K562 (cell line): ENCODE measurements around the gene AGPAT1. TPM values are rescaled to one million over a fixed set of nuclear protein-coding genes. Genes with fewer than 3 reads are reported as not detected.

Experiments
- AFF4 ChIP-seq: sonication (generic); formaldehyde crosslinking; IDR thresholded peaks from 2 replicates; pipeline ENCODE4 v1.8.0; 2023; ENCODE audit warnings: mild to moderate bottlenecking, missing genetic modification reagents
- ATF2 ChIP-seq: sonication (generic); formaldehyde crosslinking; IDR thresholded peaks from 2 replicates; pipeline ENCODE4 v1.8.1; 2022; ENCODE audit warnings: missing genetic modification reagents
- CBX2 ChIP-seq: fragments of 200-600 bp; sonication (generic); IDR thresholded peaks from one replicate; pipeline ENCODE4 v1.6.1; 2012; ENCODE audit warnings: mild to moderate bottlenecking, low read length, inconsistent platforms; ENCODE audit not compliant: insufficient read depth, poor library complexity, severe bottlenecking
- GATAD2B ChIP-seq: fragments of 450-650 bp; IDR thresholded peaks from 2 replicates; pipeline ENCODE4 v1.6.1; 2017; ENCODE audit warnings: mild to moderate bottlenecking, borderline replicate concordance
- HDAC3 ChIP-seq: fragments of 450-650 bp; IDR thresholded peaks from 2 replicates; pipeline ENCODE4 v1.6.1; 2018; ENCODE audit warnings: borderline replicate concordance, mild to moderate bottlenecking, moderate library complexity; ENCODE audit not compliant: partially characterized antibody
- HNRNPL ChIP-seq: fragments of 200-400 bp; formaldehyde crosslinking; IDR thresholded peaks from 2 replicates; pipeline ENCODE4 v1.6.1; 2017; ENCODE audit warnings: low read depth, mild to moderate bottlenecking, low read length
- KLF16 ChIP-seq: IDR thresholded peaks from 2 replicates; pipeline ENCODE4 v1.6.1; 2016; ENCODE audit warnings: antibody characterized with exemption
- PURB ChIP-seq: sonication (generic); formaldehyde crosslinking; IDR thresholded peaks from 2 replicates; pipeline ENCODE4 v1.9.0; 2021; ENCODE audit warnings: low read depth, mild to moderate bottlenecking, missing genetic modification reagents
- SAFB ChIP-seq: fragments of 200-400 bp; formaldehyde crosslinking; IDR thresholded peaks from 2 replicates; pipeline ENCODE4 v1.6.1; 2017; ENCODE audit warnings: low read depth, low read length, borderline replicate concordance
- TGIF2 ChIP-seq: sonication (generic); formaldehyde crosslinking; IDR thresholded peaks from 2 replicates; pipeline ENCODE4 v1.8.1; 2022; ENCODE audit warnings: mild to moderate bottlenecking, missing genetic modification reagents, moderate library complexity
- ZNF239 ChIP-seq: fragments of 250-450 bp; sonication (Bioruptor Pico); IDR thresholded peaks from 2 replicates; pipeline ENCODE4 v1.4.0; 2020; ENCODE audit warnings: mild to moderate bottlenecking
- ZNF354B ChIP-seq: fragments of 250-450 bp; sonication (Bioruptor Pico); IDR thresholded peaks from 2 replicates; pipeline ENCODE4 v1.4.0; 2020
- ZNF444 ChIP-seq: fragments of 250-450 bp; sonication (Bioruptor Pico); IDR thresholded peaks from 2 replicates; pipeline ENCODE4 v1.4.0; 2020; ENCODE audit warnings: mild to moderate bottlenecking, moderate library complexity
- polyA plus RNA-seq, 8 experiments: library from polyadenylated mRNA; depleted of rRNA in 4 of 8; stranded (reverse) in 5 of 8; unstranded in 3 of 8; fragments of >200 nt; fragmentation: Nextera tagmentation in 2 of 8; fragmentation: Illumina TruSeq in 1 of 8; extraction: Ambion mirVana in 2 of 8; extraction: Trizol in 1 of 8; gene quantifications; 2 replicates each; pipeline versions ENCODE4 v1.2.1 to v1.2.3, GENCODE V29; 2011 to 2014; ENCODE audit warnings: inconsistent platforms in 1 of 8, missing spikeins in 1 of 8
- total RNA-seq, 7 experiments: library from RNA; depleted of rRNA in 6 of 7; stranded (reverse); fragments of >200 nt in 6 of 7; fragmentation: Illumina TruSeq in 2 of 7; extraction: Trizol in 2 of 7; gene quantifications; 2 replicates each; pipeline versions ENCODE4 v1.2.1 to v1.2.3, GENCODE V29; 2011 to 2021; ENCODE audit warnings: low replicate concordance in 1 of 7
- TF ChIP-seq, protein P1 (sequence below): sonication (generic); formaldehyde crosslinking; IDR thresholded peaks from 2 replicates; pipeline ENCODE4 v1.8.1; 2023; ENCODE audit warnings: mild to moderate bottlenecking, missing genetic modification reagents
- TF ChIP-seq, protein P2 (sequence below): fragments of 250-450 bp; sonication (Bioruptor Pico); IDR thresholded peaks from 2 replicates; pipeline ENCODE4 v1.8.0; 2021; ENCODE audit warnings: borderline replicate concordance, mild to moderate bottlenecking, moderate library complexity; ENCODE audit not compliant: poor library complexity, severe bottlenecking
- TF ChIP-seq, protein P3 (sequence below): fragments of 250-450 bp; sonication (Bioruptor Pico); IDR thresholded peaks from 2 replicates; pipeline ENCODE4 v1.4.0; 2020; ENCODE audit warnings: mild to moderate bottlenecking, moderate library complexity

AGPAT1 gene
- total and polyA plus RNA-seq, 9 of the 15 experiments (the other 6 are each of a cell fraction or from before 2014, with no cell fraction given) = 37.9 to 176 (median 69.4) TPM

GRCh38 chr6:32177788-32178546 lies 2.1 kb upstream of the AGPAT1 start, which contains the start of gene RNF5 (continued):
- TF ChIP-seq GATAD2B (no peak), KLF16 (no peak), AFF4 (CRISPR knock-in tag) (no peak), ATF2 (CRISPR knock-in tag) (no peak), HNRNPL (no peak), HDAC3 (no peak), ZNF354B (CRISPR knock-in tag) (no peak), ZNF444 (CRISPR knock-in tag) (no peak), ZNF239 (CRISPR knock-in tag) (no peak), TGIF2 (CRISPR knock-in tag) (no peak), SAFB (no peak), CBX2 (no peak), PURB (CRISPR knock-in tag) (no peak)
- TF ChIP-seq, protein P1, sequence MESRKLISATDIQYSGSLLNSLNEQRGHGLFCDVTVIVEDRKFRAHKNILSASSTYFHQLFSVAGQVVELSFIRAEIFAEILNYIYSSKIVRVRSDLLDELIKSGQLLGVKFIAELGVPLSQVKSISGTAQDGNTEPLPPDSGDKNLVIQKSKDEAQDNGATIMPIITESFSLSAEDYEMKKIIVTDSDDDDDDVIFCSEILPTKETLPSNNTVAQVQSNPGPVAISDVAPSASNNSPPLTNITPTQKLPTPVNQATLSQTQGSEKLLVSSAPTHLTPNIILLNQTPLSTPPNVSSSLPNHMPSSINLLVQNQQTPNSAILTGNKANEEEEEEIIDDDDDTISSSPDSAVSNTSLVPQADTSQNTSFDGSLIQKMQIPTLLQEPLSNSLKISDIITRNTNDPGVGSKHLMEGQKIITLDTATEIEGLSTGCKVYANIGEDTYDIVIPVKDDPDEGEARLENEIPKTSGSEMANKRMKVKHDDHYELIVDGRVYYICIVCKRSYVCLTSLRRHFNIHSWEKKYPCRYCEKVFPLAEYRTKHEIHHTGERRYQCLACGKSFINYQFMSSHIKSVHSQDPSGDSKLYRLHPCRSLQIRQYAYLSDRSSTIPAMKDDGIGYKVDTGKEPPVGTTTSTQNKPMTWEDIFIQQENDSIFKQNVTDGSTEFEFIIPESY (CRISPR knock-in tag) = no peak
- TF ChIP-seq, protein P2, sequence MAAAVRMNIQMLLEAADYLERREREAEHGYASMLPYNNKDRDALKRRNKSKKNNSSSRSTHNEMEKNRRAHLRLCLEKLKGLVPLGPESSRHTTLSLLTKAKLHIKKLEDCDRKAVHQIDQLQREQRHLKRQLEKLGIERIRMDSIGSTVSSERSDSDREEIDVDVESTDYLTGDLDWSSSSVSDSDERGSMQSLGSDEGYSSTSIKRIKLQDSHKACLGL (CRISPR knock-in tag) = no peak
- TF ChIP-seq, protein P3, sequence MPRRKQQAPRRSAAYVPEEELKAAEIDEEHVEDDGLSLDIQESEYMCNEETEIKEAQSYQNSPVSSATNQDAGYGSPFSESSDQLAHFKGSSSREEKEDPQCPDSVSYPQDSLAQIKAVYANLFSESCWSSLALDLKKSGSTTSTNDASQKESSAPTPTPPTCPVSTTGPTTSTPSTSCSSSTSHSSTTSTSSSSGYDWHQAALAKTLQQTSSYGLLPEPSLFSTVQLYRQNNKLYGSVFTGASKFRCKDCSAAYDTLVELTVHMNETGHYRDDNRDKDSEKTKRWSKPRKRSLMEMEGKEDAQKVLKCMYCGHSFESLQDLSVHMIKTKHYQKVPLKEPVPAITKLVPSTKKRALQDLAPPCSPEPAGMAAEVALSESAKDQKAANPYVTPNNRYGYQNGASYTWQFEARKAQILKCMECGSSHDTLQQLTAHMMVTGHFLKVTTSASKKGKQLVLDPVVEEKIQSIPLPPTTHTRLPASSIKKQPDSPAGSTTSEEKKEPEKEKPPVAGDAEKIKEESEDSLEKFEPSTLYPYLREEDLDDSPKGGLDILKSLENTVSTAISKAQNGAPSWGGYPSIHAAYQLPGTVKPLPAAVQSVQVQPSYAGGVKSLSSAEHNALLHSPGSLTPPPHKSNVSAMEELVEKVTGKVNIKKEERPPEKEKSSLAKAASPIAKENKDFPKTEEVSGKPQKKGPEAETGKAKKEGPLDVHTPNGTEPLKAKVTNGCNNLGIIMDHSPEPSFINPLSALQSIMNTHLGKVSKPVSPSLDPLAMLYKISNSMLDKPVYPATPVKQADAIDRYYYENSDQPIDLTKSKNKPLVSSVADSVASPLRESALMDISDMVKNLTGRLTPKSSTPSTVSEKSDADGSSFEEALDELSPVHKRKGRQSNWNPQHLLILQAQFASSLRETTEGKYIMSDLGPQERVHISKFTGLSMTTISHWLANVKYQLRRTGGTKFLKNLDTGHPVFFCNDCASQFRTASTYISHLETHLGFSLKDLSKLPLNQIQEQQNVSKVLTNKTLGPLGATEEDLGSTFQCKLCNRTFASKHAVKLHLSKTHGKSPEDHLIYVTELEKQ = no peak
